Hematopoietic multipotent progenitor cell treated with erythropoietin and hydrocortisone succinate and interleukin-3 and kit ligand, for 17 days (in vitro differentiated cells): ENCODE data around the gene RNF126.
"Not testable (repeated sequence)": the region's sequence is repeated elsewhere in the genome, so short reads cannot be mapped to it uniquely, and the experiment has no call there.

ENCODE experiments used
- DNase-seq: peaks from one replicate; pipeline ENCODE4 v3.0.0-alpha.2; 2015; ENCODE audit warnings: low spot score

Gene RNF126

DNA sequence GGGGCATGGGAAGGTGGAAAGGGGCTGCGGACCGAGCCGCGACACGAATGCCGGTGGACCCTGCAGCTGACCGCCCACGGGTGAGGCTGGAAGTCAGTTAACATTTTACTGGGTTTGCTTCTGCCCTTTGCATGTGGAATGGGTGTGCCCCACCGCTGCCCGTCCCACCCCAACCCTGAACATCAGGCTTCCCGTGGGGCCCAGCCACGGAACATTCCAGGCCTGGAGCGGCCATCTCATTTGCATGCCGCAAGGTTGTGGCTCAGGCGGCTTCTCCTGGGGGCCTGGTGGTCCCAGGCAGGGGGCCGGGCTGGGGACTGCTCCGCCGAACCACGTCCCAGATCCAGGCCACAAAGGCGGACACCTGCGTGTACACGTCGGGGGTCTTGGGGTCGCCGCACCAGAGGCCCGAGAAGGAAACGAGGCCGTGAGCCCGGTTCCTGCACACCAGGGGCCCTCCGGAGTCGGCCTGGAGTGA lies 22.5 kb upstream of the RNF126 start:
- DNase-seq = no peak

DNA sequence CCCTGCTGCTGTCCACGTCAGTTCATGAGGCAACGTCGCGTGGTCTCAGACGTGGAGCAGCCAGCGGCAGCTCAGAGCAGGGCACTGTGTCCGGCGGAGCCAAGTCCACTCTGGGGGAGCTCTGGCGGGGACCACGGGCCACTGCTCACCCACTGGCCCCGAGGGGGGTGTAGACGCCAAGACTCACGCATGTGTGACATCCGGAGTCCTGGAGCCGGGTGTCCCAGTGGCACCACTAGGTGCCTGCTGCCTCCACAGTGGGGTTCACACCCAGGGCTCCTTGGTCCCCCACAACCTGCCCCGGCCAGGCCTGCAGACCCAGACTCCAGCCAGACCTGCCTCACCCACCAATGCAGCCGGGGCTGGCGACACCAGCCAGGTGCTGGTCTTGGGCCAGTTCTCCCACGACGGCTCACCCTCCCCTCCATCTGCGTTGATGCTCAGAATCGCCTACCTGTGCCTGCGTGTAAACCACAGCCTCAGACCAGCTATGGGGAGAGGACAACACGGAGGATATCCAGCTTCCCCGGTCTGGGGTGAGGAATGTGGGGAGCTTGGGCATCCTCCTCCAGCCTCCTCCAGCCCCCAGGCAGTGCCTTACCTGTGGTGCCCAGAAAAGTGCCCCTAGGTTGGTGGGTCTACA lies 19.8 kb upstream of the RNF126 start:
- DNase-seq = no peak

- DNase-seq = no peak
These were observed 18.3 kb upstream of the RNF126 start for GRCh38 chr19:681029-682019.

GRCh38 chr19:680287-681028 lies 17.4 kb upstream of the RNF126 start:
- DNase-seq = peak; percentile 93

DNA sequence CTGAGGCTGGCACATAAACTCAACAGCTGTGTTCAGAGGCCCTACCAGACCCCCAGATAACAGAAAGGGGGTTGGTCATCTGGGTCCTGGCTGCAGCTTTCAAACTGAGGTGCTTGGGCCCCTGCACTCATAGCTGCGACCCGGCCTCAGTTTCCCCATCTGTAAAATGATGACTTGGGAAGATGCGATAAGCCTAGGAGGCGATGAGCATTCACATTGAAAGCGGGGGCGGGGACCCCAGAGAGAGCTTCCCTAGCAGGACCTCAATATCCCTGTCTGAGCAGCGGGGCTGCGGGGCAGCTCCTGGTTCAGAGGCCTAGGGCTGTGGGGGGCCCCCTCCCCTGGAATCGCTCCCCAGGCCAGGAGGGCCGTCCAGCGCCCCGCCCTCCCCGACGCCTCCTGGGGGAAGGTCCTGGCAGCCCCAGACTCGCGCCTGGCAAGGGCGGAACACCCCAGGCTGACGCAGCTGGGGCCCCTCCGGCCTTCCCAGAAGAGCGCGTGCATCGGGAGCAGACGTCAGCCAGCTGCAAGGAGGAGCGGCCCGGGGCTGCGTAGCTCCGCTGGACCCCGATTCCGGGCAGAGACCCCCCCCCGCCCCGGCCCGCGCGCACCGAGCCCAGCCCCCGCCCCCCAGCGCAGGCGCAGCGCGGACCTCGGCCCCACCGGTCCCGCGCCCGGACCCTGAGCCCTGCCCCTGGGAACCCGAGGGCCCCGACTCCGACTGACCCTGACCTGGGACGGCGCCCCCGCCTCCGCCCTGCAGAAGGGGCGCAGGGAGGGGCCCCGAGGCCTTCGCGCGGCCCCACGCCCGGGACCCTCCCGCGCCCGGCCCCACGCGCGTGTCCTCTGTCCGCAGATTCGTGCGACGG lies 16.6 kb upstream of the RNF126 start:
- no peak for DNase-seq

- DNase-seq = no peak
These were observed 15.9 kb upstream of the RNF126 start for GRCh38 chr19:678791-679388.

- no peak for DNase-seq
These were observed 14.8 kb upstream of the RNF126 start for GRCh38 chr19:677601-678436.

DNA sequence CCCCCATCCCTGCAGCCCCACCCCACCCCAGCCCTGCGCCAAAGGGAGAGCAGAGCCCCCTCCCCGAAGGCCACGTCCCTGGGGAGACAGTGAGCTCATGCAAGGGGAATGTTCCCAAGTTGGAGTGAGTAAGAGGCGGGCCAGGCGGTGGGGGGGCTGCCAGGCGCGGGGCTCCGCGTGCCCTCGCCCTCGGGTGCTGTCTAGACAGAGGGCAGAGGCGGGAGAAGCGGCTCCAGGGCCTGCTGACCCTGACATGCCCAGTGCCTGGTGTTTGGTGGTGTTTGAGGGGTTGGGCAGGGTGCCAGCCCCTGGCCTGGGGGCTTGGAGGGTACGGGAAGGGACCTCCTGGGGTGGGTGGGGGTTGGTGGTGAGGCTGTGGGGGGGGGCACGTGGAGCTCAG lies 14.2 kb upstream of the RNF126 start:
- no peak for DNase-seq

DNA sequence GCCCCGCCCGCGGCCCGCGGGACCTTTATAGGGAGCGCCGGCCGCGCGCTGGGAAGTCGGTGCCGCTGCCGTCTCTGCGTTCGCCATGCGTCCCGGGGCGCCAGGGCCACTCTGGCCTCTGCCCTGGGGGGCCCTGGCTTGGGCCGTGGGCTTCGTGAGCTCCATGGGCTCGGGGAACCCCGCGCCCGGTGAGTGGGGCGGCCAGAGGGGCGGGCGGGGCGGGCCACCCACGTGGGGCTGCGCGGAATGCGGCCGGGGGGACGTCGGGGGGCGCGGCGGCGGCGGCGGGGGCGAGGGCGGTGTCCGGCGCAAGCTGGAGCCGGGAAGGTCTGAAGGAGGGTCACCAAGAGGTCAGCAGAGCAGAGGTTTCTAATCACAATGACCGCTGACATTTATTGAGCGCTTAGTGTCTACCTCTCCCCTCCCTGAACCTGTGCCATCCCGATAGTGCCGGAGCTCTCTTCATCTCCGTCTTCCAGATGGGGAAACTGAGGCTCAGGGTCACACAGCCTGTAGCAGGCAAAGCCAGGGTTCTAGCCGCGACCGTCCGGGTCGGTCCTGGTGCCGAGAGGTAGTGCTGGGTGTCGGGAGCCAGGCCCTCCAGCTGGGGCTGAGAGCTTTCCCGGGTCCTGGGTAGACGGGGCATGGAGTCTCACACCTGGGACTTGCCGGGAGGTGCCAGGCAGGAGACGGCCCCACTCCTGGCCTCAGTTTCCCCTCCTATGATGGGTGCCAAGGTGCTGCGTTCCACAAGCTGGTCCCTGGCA lies 13.5 kb upstream of the RNF126 start, which contains the start of gene FSTL3:
FSTL3 (plus strand) TSS at position 54 of the 767 bp plus-strand sequence; CDS start at position 86, 32 bp downstream.
- DNase-seq = no peak

DNA sequence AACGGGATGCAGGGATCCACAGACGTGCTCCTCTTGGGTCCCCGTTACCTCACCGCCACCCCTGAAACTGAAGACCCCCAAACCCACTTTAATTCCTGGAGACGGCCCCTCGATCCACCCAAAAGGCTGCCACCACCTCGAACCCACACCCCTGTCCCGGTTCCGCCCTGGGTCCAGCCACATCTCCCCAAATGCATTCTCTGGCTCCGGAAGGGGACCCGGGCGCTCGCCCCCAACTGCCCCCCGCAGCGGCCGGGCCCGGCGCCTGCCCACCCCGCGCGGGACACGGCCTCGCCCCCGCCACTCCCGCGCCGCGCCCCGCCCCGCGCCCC lies 13.0 kb upstream of the RNF126 start:
- DNase-seq = no peak

GRCh38 chr19:674282-675151 lies 11.5 kb upstream of the RNF126 start:
- DNase-seq = no peak

GRCh38 chr19:670609-671075 lies 7.6 kb upstream of the RNF126 start:
- no peak for DNase-seq

- DNase-seq = not testable (repeated sequence)
These were observed 5.8 kb upstream of the RNF126 start for GRCh38 chr19:668675-669434.

- not testable (repeated sequence) for DNase-seq
These were observed 4.1 kb upstream of the RNF126 start for GRCh38 chr19:666985-667573.

DNA sequence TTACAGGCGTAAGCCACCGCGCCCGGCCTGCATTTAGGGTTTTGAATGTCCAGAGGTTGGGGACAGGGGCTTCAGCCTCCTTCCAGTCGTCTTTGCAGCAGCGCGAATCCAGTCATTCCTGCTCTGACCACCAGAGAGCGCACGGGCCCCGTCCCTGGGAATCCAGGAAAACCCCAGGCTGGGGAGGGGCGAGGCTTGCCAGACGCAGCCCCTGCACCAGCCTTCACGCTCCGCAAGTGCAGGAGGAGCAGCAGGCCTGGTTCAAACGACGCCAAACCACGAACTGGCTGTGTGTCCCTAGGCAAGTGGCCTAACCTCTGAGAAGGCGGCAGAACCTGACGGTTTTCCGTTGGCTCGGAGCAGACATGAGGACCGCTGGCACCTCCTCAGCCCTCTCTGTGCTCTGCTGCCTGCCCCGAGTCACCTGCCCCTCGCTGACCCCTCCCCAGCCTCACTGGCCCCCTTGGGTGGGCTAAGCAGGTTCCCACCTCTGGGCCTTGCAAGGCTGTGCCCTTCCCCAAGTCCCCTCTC lies 2.0 kb upstream of the RNF126 start:
- DNase-seq = peak; percentile 68

- no peak for DNase-seq
These were observed 686 bp upstream of the RNF126 start for GRCh38 chr19:663682-664117.
